Nephron progenitor cell (in vitro differentiated cells): Measurements from ENCODE around the gene FBXO7.
A peak's percentile ranks its signal among the peaks of the same experiment; 100 is the strongest.

Experiments
- DNase-seq: peaks from one replicate; pipeline ENCODE4 v3.0.0; 2021
- H3K27ac Mint-ChIP-seq: 2 replicates; pipeline ENCODE4 v1.8.0; 2021; ENCODE audit warnings: mild to moderate bottlenecking, moderate library complexity, mixed read lengths
- H3K27me3 Mint-ChIP-seq: 2 replicates; pipeline ENCODE4 v1.8.0; 2021; ENCODE audit warnings: mild to moderate bottlenecking, low read depth, mixed read lengths; ENCODE audit not compliant: poor library complexity
- H3K36me3 Mint-ChIP-seq: 2 replicates; pipeline ENCODE4 v1.8.0; 2021; ENCODE audit warnings: low read depth, mixed read lengths
- H3K4me1 Mint-ChIP-seq: 2 replicates; pipeline ENCODE4 v1.8.0; 2021; ENCODE audit warnings: mixed read lengths
- H3K4me3 Mint-ChIP-seq: 2 replicates; pipeline ENCODE4 v1.8.0; 2021; ENCODE audit warnings: mild to moderate bottlenecking, moderate library complexity, mixed read lengths
- H3K9me3 Mint-ChIP-seq: 2 replicates; pipeline ENCODE4 v1.8.0; 2021; ENCODE audit warnings: mild to moderate bottlenecking, moderate library complexity, mixed read lengths
- CTCF ChIP-seq: fragments of 200-600 bp; sonication (generic); IDR thresholded peaks from 2 replicates; pipeline ENCODE4 v1.5.0; 2021; ENCODE audit warnings: antibody characterized with exemption

FBXO7 gene

GRCh38 chr22:32511274-32511673, 36.7 kb downstream of the FBXO7 start:
- no peaks in the 10 kb centered on the region for H3K36me3 Mint-ChIP-seq
- H3K9me3 Mint-ChIP-seq = peaks cover 3% of the 10 kb centered on the region
- no peak overlapping the region for H3K4me3 Mint-ChIP-seq

GRCh38 chr22:32511776-32512175, 37.2 kb downstream of the FBXO7 start:
- Mint-ChIP-seq H3K27ac (no peak overlapping the region), H3K27me3 (no peaks in the 10 kb centered on the region), H3K4me3 (no peak overlapping the region), H3K36me3 (peaks cover 3% of the 10 kb centered on the region), H3K4me1 (peaks cover 18% of the 10 kb centered on the region), H3K9me3 (peaks cover 3% of the 10 kb centered on the region)
- no peak for DNase-seq
- TF ChIP-seq CTCF = no peak

More at GRCh38 chr22:32511274-32511673, 36.7 kb downstream of the FBXO7 start:
- H3K4me1 Mint-ChIP-seq = peaks cover 18% of the 10 kb centered on the region
- no peak for DNase-seq
- no peaks in the 10 kb centered on the region for H3K27me3 Mint-ChIP-seq
- TF ChIP-seq CTCF = no peak
- H3K27ac Mint-ChIP-seq = no peak overlapping the region

GRCh38 chr22:32512267-32512982, 37.8 kb downstream of the FBXO7 start:
- TF ChIP-seq CTCF = no peak
- peaks cover 17% of the 10 kb centered on the region for H3K4me1 Mint-ChIP-seq
- no peak for DNase-seq
- no peaks in the 10 kb centered on the region for H3K27me3 Mint-ChIP-seq
- H3K27ac Mint-ChIP-seq = no peak overlapping the region
- peaks cover 7% of the 10 kb centered on the region for H3K9me3 Mint-ChIP-seq
- H3K36me3 Mint-ChIP-seq = peaks cover 9% of the 10 kb centered on the region
- H3K4me3 Mint-ChIP-seq = no peak overlapping the region

GRCh38 chr22:32515084-32515483, 40.5 kb downstream of the FBXO7 start:
- Mint-ChIP-seq H3K9me3 (peaks cover 13% of the 10 kb centered on the region), H3K4me1 (no peaks in the 10 kb centered on the region), H3K4me3 (no peak overlapping the region), H3K27me3 (no peaks in the 10 kb centered on the region), H3K27ac (no peak overlapping the region), H3K36me3 (peaks cover 20% of the 10 kb centered on the region)
- no peak for TF ChIP-seq CTCF
- DNase-seq = no peak

GRCh38 chr22:32517488-32517887, 42.9 kb downstream of the FBXO7 start:
- Mint-ChIP-seq H3K4me3 (no peak overlapping the region), H3K9me3 (peaks cover 13% of the 10 kb centered on the region), H3K27ac (no peak overlapping the region), H3K4me1 (no peaks in the 10 kb centered on the region), H3K27me3 (no peaks in the 10 kb centered on the region), H3K36me3 (peaks cover 20% of the 10 kb centered on the region)
- no peak for DNase-seq
- TF ChIP-seq CTCF = no peak

- DNase-seq = no peak
- peaks cover 13% of the 10 kb centered on the region for H3K9me3 Mint-ChIP-seq
- peak overlapping the region; percentile 54 for H3K27ac Mint-ChIP-seq
- no peak overlapping the region for H3K4me3 Mint-ChIP-seq
- H3K27me3 Mint-ChIP-seq = no peaks in the 10 kb centered on the region
- no peaks in the 10 kb centered on the region for H3K4me1 Mint-ChIP-seq
- peaks cover 20% of the 10 kb centered on the region for H3K36me3 Mint-ChIP-seq
- no peak for TF ChIP-seq CTCF
Observed at GRCh38 chr22:32517921-32518320, 43.3 kb downstream of the FBXO7 start.
